K562 (cell line): ENCODE results near the gene BTBD18. TPM values are rescaled to one million over a fixed set of nuclear protein-coding genes. Genes with fewer than 3 reads are reported as not detected.

Experiments
- BRD4 ChIP-seq: fragments of 200-600 bp; sonication (generic); IDR thresholded peaks from 2 replicates; pipeline ENCODE4 v1.6.1; 2017; ENCODE audit warnings: inconsistent platforms
- BRD9 ChIP-seq: fragments of 450-650 bp; IDR thresholded peaks from 2 replicates; pipeline ENCODE4 v1.6.1; 2018; ENCODE audit warnings: low read depth; ENCODE audit not compliant: partially characterized antibody
- CHD7 ChIP-seq: fragments of 200-600 bp; sonication (generic); IDR thresholded peaks from one replicate; pipeline ENCODE4 v1.6.1; 2012; ENCODE audit warnings: mild to moderate bottlenecking, low read depth, low read length, inconsistent platforms
- ELF2 ChIP-seq: fragments of 250-450 bp; sonication (Bioruptor Pico); IDR thresholded peaks from 2 replicates; pipeline ENCODE4 v1.5.0; 2021; ENCODE audit warnings: mild to moderate bottlenecking
- FOXO4 ChIP-seq: fragments of 450-650 bp; formaldehyde crosslinking; IDR thresholded peaks from 2 replicates; pipeline ENCODE4 v1.4.0; 2020; ENCODE audit warnings: mild to moderate bottlenecking, moderate library complexity
- HDAC2 ChIP-seq: fragments of 450-650 bp; IDR thresholded peaks from 2 replicates; pipeline ENCODE4 v1.6.1; 2016; ENCODE audit warnings: mild to moderate bottlenecking
- KAT7 ChIP-seq: sonication (generic); formaldehyde crosslinking; IDR thresholded peaks from 2 replicates; pipeline ENCODE4 v1.8.0; 2022; ENCODE audit warnings: missing genetic modification reagents, mild to moderate bottlenecking, borderline replicate concordance
- KLF1 ChIP-seq: fragments of 450-650 bp; IDR thresholded peaks from 2 replicates; pipeline ENCODE4 v1.6.1; 2016; ENCODE audit warnings: missing genetic modification characterization, missing compliant biosample characterization
- NR2C2 ChIP-seq, 2 experiments: fragments of 200-800 bp in 1 of 2; sonication (Bioruptor generic) in 1 of 2; sonication (generic) in 1 of 2; formaldehyde crosslinking in 1 of 2; IDR thresholded peaks; 2 replicates each; pipeline versions ENCODE4 v1.6.1 to v1.8.0; 2016 to 2022; ENCODE audit warnings: mild to moderate bottlenecking in 1 of 2, missing compliant biosample characterization in 1 of 2, missing genetic modification characterization in 1 of 2, missing genetic modification reagents in 1 of 2
- SREBF1 ChIP-seq: fragments of 150-350 bp; IDR thresholded peaks from 2 replicates; pipeline ENCODE4 v1.6.1; 2014; ENCODE audit warnings: antibody characterized with exemption, low read depth, low read length, borderline replicate concordance
- TEAD2 ChIP-seq: fragments of 450-650 bp; IDR thresholded peaks from 2 replicates; pipeline ENCODE4 v1.6.1; 2016; ENCODE audit warnings: missing genetic modification characterization, control low read depth, missing compliant biosample characterization
- TFAM ChIP-seq: fragments of 250-450 bp; sonication (Bioruptor Pico); conservative IDR thresholded peaks from 2 replicates; pipeline ENCODE4 v1.5.0; 2021; ENCODE audit warnings: mild to moderate bottlenecking, moderate library complexity
- TRIM24 ChIP-seq, 2 experiments: fragments of 450-650 bp; IDR thresholded peaks; 2 replicates each; pipeline ENCODE4 v1.6.1; 2016
- ZNF232 ChIP-seq: sonication (generic); formaldehyde crosslinking; IDR thresholded peaks from 2 replicates; pipeline ENCODE4 v1.8.0; 2022; ENCODE audit warnings: mild to moderate bottlenecking, missing genetic modification reagents
- polyA plus RNA-seq, 8 experiments: library from polyadenylated mRNA; depleted of rRNA in 4 of 8; stranded (reverse) in 5 of 8; unstranded in 3 of 8; fragments of >200 nt; fragmentation: Nextera tagmentation in 2 of 8; fragmentation: Illumina TruSeq in 1 of 8; extraction: Ambion mirVana in 2 of 8; extraction: Trizol in 1 of 8; gene quantifications; 2 replicates each; pipeline versions ENCODE4 v1.2.1 to v1.2.3, GENCODE V29; 2011 to 2014; ENCODE audit warnings: inconsistent platforms in 1 of 8, missing spikeins in 1 of 8
- total RNA-seq, 7 experiments: library from RNA; depleted of rRNA in 6 of 7; stranded (reverse); fragments of >200 nt in 6 of 7; fragmentation: Illumina TruSeq in 2 of 7; extraction: Trizol in 2 of 7; gene quantifications; 2 replicates each; pipeline versions ENCODE4 v1.2.1 to v1.2.3, GENCODE V29; 2011 to 2021; ENCODE audit warnings: low replicate concordance in 1 of 7
- TF ChIP-seq, protein P1 (sequence below): sonication (generic); formaldehyde crosslinking; IDR thresholded peaks from 2 replicates; pipeline ENCODE4 v1.8.1; 2023; ENCODE audit warnings: mild to moderate bottlenecking, missing genetic modification reagents

Gene BTBD18
- total and polyA plus RNA-seq, 9 of the 15 experiments (the other 6 are each of a cell fraction or from before 2014, with no cell fraction given), result 0.06 TPM; not detected in 8

DNA sequence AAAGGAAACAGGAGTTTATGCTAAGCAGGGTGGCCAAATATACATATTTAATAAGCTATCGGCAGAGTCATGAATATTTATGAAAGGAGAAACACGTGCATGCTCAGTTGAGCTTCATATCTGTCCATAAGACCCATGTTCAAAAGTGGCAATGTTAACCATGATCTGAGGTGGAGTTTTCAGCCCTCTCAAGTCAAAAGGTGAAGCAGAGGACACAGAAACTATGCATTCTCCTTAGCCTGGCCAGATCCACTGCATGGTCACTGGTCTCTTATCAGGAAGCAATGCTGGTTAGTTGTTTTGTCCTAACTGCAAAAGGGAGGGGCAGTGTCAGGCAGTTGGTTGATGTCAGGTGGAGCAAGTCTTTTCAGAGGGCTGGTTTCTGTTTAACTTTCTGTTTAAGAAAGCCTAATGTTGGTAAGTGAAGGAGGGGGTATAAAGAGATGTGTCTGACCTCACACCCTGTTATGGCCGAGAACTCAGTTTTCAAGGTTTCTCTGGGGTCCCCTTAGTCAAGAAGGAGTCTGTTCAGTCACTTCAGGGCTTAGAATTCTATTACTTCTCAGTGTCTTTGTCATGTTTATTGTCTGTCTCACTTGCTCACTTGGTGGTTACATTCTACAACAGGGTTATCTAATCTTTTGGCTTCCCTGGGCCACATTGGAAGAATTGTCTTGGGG is 15.9 kb downstream of the BTBD18 start (continued):
- TF ChIP-seq CHD7 (no peak), ELF2 (CRISPR knock-in tag) (no peak), BRD9 (peak; percentile 96), SREBF1 (no peak), HDAC2 (peak; percentile 52; the same call in 1 of the 2 replicates), KAT7 (CRISPR knock-in tag) (no peak), TEAD2 (no peak), TFAM (CRISPR knock-in tag) (no peak), TRIM24 (IDR thresholded peaks at IDR 0.05) (0 out of 4 replicates have a peak, but pooled peaks of 1 of the 2 experiments have one; percentile 20), BRD4 (no peak), ZNF232 (CRISPR knock-in tag) (no peak), FOXO4 (no peak), KLF1 (tag) (no peak), NR2C2 (CRISPR knock-in tag; IDR thresholded peaks at IDR 0.05) (no peak), NR2C2 (tag; IDR thresholded peaks at IDR 0.05) (no peak)
- TF ChIP-seq, protein P1, sequence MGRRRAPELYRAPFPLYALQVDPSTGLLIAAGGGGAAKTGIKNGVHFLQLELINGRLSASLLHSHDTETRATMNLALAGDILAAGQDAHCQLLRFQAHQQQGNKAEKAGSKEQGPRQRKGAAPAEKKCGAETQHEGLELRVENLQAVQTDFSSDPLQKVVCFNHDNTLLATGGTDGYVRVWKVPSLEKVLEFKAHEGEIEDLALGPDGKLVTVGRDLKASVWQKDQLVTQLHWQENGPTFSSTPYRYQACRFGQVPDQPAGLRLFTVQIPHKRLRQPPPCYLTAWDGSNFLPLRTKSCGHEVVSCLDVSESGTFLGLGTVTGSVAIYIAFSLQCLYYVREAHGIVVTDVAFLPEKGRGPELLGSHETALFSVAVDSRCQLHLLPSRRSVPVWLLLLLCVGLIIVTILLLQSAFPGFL, result no peak
